A673 (cell line): ENCODE results near the gene SERPINB1.

ENCODE experiments used
- EZH2 ChIP-seq: fragments of 200-600 bp; sonication (generic); IDR thresholded peaks from 2 replicates; pipeline ENCODE4 v1.6.1; 2017; ENCODE audit warnings: borderline replicate concordance, low read depth, mild to moderate bottlenecking, mixed read lengths, antibody characterized with exemption, low read length; ENCODE audit not compliant: poor library complexity, severe bottlenecking
- TF ChIP-seq, protein P1 (sequence below): fragments of 300-800, 200-600 bp; sonication (generic); conservative IDR thresholded peaks from 2 replicates; pipeline ENCODE4 v1.5.1; 2017; ENCODE audit warnings: low read depth, mild to moderate bottlenecking, antibody characterized with exemption, low read length, moderate library complexity, mixed read lengths

GRCh38 chr6:2871102-2871501, 29.4 kb upstream of the SERPINB1 start:
- TF ChIP-seq, protein P1, sequence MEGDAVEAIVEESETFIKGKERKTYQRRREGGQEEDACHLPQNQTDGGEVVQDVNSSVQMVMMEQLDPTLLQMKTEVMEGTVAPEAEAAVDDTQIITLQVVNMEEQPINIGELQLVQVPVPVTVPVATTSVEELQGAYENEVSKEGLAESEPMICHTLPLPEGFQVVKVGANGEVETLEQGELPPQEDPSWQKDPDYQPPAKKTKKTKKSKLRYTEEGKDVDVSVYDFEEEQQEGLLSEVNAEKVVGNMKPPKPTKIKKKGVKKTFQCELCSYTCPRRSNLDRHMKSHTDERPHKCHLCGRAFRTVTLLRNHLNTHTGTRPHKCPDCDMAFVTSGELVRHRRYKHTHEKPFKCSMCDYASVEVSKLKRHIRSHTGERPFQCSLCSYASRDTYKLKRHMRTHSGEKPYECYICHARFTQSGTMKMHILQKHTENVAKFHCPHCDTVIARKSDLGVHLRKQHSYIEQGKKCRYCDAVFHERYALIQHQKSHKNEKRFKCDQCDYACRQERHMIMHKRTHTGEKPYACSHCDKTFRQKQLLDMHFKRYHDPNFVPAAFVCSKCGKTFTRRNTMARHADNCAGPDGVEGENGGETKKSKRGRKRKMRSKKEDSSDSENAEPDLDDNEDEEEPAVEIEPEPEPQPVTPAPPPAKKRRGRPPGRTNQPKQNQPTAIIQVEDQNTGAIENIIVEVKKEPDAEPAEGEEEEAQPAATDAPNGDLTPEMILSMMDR: no peak
- TF ChIP-seq EZH2: no peak
